ENCODE data around the gene CNTNAP2.

DNA sequence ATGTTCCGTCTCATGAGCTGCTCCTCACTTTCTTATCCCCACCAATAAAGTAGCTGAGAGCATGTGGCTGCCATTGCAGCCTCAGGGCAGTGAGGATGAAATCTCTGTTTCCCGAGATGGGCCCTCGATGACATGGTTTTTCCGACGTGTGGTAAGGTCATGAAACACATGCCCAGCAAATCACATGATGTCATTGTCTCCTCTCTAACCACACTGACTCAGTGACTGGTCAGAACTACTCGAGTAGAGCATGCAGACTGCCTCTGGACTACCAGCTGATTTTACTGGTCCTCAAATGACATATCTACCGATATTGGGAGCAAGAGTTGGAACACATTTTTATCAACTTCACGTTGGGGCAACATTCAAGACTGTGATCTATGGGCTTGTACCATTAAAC lies 786.1 kb downstream of the CNTNAP2 start:
- TF ChIP-seq, protein P1, sequence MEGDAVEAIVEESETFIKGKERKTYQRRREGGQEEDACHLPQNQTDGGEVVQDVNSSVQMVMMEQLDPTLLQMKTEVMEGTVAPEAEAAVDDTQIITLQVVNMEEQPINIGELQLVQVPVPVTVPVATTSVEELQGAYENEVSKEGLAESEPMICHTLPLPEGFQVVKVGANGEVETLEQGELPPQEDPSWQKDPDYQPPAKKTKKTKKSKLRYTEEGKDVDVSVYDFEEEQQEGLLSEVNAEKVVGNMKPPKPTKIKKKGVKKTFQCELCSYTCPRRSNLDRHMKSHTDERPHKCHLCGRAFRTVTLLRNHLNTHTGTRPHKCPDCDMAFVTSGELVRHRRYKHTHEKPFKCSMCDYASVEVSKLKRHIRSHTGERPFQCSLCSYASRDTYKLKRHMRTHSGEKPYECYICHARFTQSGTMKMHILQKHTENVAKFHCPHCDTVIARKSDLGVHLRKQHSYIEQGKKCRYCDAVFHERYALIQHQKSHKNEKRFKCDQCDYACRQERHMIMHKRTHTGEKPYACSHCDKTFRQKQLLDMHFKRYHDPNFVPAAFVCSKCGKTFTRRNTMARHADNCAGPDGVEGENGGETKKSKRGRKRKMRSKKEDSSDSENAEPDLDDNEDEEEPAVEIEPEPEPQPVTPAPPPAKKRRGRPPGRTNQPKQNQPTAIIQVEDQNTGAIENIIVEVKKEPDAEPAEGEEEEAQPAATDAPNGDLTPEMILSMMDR (IDR thresholded peaks at IDR 0.05 in 4 of 5, conservative IDR thresholded peaks at IDR 0.05 in 1 of 5): no peak
- TF ChIP-seq POLR2A (IDR thresholded peaks at IDR 0.05): no peak

Data from gastrocnemius medialis (tissue), 4 donors.